ENCODE data around the gene ACTR3C.

ACTR3C gene

DNA sequence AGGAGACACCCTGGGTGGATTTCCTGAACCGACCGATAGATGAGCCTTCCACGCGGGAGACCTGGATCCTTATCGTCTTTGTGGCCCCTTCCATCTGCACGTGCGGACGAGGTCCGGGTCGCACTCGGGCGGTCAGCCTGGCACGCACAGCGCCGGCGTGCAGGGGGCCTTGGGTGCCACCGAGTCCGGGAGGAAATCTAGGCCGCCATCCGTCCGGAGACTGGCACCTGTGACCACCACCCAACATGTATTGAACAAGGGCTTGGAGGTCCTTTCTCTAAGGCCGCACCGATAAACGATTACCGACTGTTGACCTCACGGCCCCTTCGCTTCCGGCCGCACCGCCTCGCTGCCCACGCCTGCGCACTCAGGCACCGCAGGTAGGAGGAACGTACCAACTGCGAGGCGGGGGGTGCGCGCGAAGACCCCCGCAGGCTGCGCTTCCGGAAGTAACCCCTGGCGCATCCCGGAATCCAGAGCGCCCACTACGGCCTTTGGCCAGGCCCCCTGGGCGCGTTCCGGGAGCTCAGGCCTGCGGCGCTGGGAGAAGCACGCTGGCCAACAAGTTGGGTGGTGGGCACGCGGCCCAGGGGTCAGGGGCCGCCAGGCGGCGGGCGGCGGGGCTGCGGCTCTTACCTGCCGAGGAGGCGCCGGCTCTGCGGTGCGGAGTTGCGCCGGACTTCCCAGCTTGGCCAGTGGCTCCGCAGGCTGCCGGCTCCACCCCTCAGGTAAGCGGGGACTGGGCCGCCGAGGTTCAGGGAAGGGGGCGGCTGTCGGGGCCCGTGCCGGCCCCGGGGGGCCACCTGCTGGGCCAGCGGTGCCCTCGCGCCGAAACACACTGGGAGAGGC is at the start of gene ACTR3C, which contains the start of gene LRRC61:
TSS of gene ACTR3C (minus strand) at position 713 of the 849 bp plus-strand sequence. CDS start 28,249 bp downstream, outside the sequence.
TSS of gene LRRC61 (plus strand) at position 523 of the 849 bp plus-strand sequence. CDS start 13,507 bp downstream, outside the sequence.
- Histone ChIP-seq H3K9me3 (no peaks in the 10 kb centered on the region), H3K27ac (peak within 1 kb of the TSS; percentile 51 to 60), H3K36me3 (peaks cover 0 to 10% (median 0%) of the 10 kb centered on the region in 3 donors), H3K4me1 (peaks cover 0 to 18% (median 10%) of the 10 kb centered on the region in 4 donors), H3K4me3 (peak within 1 kb of the TSS; percentile 52 to 61), H3K27me3 (peaks cover 0 to 19% of the 10 kb centered on the region in 2 donors)
- TF ChIP-seq, protein P1, sequence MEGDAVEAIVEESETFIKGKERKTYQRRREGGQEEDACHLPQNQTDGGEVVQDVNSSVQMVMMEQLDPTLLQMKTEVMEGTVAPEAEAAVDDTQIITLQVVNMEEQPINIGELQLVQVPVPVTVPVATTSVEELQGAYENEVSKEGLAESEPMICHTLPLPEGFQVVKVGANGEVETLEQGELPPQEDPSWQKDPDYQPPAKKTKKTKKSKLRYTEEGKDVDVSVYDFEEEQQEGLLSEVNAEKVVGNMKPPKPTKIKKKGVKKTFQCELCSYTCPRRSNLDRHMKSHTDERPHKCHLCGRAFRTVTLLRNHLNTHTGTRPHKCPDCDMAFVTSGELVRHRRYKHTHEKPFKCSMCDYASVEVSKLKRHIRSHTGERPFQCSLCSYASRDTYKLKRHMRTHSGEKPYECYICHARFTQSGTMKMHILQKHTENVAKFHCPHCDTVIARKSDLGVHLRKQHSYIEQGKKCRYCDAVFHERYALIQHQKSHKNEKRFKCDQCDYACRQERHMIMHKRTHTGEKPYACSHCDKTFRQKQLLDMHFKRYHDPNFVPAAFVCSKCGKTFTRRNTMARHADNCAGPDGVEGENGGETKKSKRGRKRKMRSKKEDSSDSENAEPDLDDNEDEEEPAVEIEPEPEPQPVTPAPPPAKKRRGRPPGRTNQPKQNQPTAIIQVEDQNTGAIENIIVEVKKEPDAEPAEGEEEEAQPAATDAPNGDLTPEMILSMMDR (IDR thresholded peaks at IDR 0.05): no peak
- intact Hi-C loops (cut with DNase I; ENCODE audit: low total_unique reads): no loop called here
- no peak for DNase-seq

DNA sequence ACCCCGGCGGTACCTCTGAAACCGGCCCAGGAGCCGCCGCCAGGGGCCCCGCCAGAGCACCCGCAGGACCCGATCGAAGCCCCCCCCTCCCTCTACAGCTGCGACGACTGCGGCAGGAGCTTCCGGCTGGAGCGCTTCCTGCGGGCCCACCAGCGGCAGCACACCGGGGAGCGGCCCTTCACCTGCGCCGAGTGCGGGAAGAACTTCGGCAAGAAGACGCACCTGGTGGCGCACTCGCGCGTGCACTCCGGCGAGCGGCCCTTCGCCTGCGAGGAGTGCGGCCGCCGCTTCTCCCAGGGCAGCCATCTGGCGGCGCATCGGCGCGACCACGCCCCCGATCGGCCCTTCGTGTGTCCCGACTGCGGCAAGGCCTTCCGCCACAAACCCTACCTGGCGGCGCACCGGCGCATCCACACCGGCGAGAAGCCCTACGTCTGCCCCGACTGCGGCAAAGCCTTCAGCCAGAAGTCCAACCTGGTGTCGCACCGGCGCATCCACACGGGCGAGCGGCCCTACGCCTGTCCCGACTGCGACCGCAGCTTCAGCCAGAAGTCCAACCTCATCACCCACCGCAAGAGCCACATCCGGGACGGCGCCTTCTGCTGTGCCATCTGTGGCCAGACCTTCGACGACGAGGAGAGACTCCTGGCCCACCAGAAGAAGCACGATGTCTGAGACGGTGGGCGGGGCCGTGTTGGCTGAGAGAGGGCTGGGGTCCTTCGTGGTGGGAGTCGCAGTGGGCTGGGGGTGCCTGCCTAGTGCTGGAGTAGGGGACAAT is 49.1 kb upstream of the ACTR3C start:
- Histone ChIP-seq H3K9me3 (no peaks in the 10 kb centered on the region), H3K36me3 (peaks cover 24 to 46% (median 34%) of the 10 kb centered on the region in 3 donors), H3K4me1 (peaks cover 0 to 44% (median 22%) of the 10 kb centered on the region in 4 donors), H3K4me3 (no peak overlapping the region), H3K27me3 (no peaks in the 10 kb centered on the region), H3K27ac (no peak overlapping the region)
- intact Hi-C loops (cut with DNase I; ENCODE audit: low total_unique reads): no loop called here
- no peak for DNase-seq
- TF ChIP-seq, protein P1 (IDR thresholded peaks at IDR 0.05): no peak

DNA sequence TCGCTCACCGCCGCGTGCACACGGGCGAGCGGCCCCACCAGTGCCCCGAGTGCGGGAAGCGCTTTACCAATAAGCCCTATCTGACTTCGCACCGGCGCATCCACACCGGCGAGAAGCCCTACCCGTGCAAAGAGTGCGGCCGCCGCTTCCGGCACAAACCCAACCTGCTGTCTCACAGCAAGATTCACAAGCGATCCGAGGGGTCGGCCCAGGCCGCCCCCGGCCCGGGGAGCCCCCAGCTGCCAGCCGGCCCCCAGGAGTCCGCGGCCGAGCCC is 48.6 kb upstream of the ACTR3C start:
- H3K4me3 ChIP-seq: no peak overlapping the region
- TF ChIP-seq, protein P1 (IDR thresholded peaks at IDR 0.05): no peak
- DNase-seq: no peak
- H3K9me3 ChIP-seq: no peaks in the 10 kb centered on the region
- no peak overlapping the region for H3K27ac ChIP-seq
- intact Hi-C loops (cut with DNase I; ENCODE audit: low total_unique reads): no loop called here
- peaks cover 24 to 46% (median 34%) of the 10 kb centered on the region in 3 donors for H3K36me3 ChIP-seq
- no peaks in the 10 kb centered on the region for H3K27me3 ChIP-seq
- H3K4me1 ChIP-seq: peaks cover 0 to 44% (median 23%) of the 10 kb centered on the region in 4 donors

DNA sequence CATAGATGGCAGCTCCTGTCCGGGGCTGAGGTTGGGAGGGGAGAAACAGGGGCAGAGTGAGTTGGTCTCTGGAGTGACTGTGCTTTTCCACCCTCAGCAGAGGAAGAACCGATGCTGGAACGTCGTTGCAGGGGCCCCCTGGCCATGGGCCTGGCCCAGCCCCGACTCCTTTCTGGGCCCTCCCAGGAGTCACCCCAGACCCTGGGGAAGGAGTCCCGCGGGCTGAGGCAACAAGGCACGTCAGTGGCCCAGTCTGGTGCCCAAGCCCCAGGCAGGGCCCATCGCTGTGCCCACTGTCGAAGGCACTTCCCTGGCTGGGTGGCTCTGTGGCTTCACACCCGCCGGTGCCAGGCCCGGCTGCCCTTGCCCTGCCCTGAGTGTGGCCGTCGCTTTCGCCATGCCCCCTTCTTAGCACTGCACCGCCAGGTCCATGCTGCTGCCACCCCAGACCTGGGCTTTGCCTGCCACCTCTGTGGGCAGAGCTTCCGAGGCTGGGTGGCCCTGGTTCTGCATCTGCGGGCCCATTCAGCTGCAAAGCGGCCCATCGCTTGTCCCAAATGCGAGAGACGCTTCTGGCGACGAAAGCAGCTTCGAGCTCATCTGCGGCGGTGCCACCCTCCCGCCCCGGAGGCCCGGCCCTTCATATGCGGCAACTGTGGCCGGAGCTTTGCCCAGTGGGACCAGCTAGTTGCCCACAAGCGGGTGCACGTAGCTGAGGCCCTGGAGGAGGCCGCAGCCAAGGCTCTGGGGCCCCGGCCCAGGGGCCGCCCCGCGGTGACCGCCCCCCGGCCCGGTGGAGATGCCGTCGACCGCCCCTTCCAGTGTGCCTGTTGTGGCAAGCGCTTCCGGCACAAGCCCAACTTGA is 48.0 kb upstream of the ACTR3C start:
- no peaks in the 10 kb centered on the region for H3K9me3 ChIP-seq
- no peak overlapping the region for H3K4me3 ChIP-seq
- H3K36me3 ChIP-seq: peaks cover 24 to 46% (median 34%) of the 10 kb centered on the region in 3 donors
- intact Hi-C loops (cut with DNase I; ENCODE audit: low total_unique reads): no loop called here
- no peaks in the 10 kb centered on the region for H3K27me3 ChIP-seq
- TF ChIP-seq, protein P1 (IDR thresholded peaks at IDR 0.05): no peak
- DNase-seq: no peak
- H3K27ac ChIP-seq: peak overlapping the region in 1 of 2 donors; percentile 14
- peaks cover 0 to 44% (median 23%) of the 10 kb centered on the region in 4 donors for H3K4me1 ChIP-seq

DNA sequence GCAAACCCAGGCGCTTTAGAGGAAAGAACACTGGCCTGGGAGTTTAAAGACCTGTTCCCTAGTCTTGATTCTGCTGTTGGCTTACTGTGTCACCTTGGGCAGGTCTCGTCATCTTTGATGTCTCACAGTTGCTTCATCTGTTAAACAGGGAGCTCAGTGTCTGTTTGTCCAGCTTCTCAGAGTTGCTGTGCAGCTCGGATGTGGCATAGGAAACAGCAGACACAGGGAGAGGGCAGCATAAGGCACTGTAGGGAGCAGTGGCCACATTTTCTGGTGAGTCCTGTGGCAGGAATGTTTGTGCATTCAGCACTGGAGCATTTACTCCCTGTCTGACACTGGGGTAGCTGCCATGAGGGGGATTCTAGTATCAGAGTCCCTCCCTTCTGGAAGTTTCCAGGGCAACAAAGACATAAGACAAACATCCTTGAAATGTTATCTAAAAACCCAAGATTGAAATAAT is 47.3 kb upstream of the ACTR3C start:
- intact Hi-C loops (cut with DNase I; ENCODE audit: low total_unique reads): no loop called here
- no peak overlapping the region for H3K4me3 ChIP-seq
- H3K27me3 ChIP-seq: no peaks in the 10 kb centered on the region
- peak overlapping the region; percentile 89 to 95 for H3K27ac ChIP-seq
- H3K4me1 ChIP-seq: peaks cover 0 to 44% (median 23%) of the 10 kb centered on the region in 4 donors
- no peaks in the 10 kb centered on the region for H3K9me3 ChIP-seq
- DNase-seq: no peak
- TF ChIP-seq, protein P1 (IDR thresholded peaks at IDR 0.05): no peak
- H3K36me3 ChIP-seq: peaks cover 24 to 46% (median 34%) of the 10 kb centered on the region in 3 donors

Measured in tibial artery (tissue), 4 donors.